Measurements from ENCODE around the gene B4GALT1.

DNA sequence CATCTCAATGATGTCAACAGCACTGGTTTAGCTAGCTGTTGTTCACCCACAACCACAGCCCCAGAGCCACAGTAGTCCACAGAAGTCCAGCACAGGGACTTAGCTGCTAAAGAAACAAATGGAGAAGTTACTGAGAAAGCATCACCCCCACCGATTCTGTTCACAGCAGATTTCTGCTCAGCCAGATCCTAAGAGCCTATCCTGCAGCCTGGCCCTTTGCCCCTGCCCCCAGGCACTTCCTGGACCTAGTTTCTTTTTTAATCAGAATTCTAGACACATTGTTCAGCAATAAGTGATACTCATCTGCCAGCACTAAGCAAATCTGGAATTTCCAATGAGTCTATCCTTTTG is 7.4 kb downstream of the B4GALT1 start:
- TF ChIP-seq, protein P1, sequence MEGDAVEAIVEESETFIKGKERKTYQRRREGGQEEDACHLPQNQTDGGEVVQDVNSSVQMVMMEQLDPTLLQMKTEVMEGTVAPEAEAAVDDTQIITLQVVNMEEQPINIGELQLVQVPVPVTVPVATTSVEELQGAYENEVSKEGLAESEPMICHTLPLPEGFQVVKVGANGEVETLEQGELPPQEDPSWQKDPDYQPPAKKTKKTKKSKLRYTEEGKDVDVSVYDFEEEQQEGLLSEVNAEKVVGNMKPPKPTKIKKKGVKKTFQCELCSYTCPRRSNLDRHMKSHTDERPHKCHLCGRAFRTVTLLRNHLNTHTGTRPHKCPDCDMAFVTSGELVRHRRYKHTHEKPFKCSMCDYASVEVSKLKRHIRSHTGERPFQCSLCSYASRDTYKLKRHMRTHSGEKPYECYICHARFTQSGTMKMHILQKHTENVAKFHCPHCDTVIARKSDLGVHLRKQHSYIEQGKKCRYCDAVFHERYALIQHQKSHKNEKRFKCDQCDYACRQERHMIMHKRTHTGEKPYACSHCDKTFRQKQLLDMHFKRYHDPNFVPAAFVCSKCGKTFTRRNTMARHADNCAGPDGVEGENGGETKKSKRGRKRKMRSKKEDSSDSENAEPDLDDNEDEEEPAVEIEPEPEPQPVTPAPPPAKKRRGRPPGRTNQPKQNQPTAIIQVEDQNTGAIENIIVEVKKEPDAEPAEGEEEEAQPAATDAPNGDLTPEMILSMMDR (conservative IDR thresholded peaks at IDR 0.05; ENCODE audit: low read depth, low read length), result no peak
- TF ChIP-seq EZH2 (IDR thresholded peaks at IDR 0.05; ENCODE audit: borderline replicate concordance, low read depth, low read length, poor library complexity, severe bottlenecking), result no peak
